H9 (cell line): ENCODE results near the gene LCNL1. TPM values are rescaled to one million over a fixed set of nuclear protein-coding genes. Genes with fewer than 3 reads are reported as not detected.

Experiments used
- DNase-seq: peaks from one replicate; pipeline ENCODE4 v3.0.0-alpha.2; 2017
- H2AFZ ChIP-seq: one replicate; pipeline ENCODE4 v1.6.1; 2013; ENCODE audit warnings: mild to moderate bottlenecking, low read length, control low read depth, moderate library complexity
- H2AK5ac ChIP-seq: 2 replicates; pipeline ENCODE4 v1.6.1; 2013; ENCODE audit warnings: low read length, control low read depth, mixed read lengths; ENCODE audit not compliant: insufficient read length
- H2BK120ac ChIP-seq: one replicate; pipeline ENCODE4 v1.6.1; 2013; ENCODE audit warnings: low read depth, mild to moderate bottlenecking, low read length, control low read depth, inconsistent platforms; ENCODE audit not compliant: poor library complexity, severe bottlenecking
- H2BK12ac ChIP-seq: 2 replicates; pipeline ENCODE4 v1.6.1; 2013; ENCODE audit warnings: low read length, control low read depth, mixed read lengths, low read depth; ENCODE audit not compliant: insufficient read length
- H2BK15ac ChIP-seq: 2 replicates; pipeline ENCODE4 v1.6.1; 2013; ENCODE audit warnings: low read depth, low read length, control low read depth
- H2BK20ac ChIP-seq: one replicate; pipeline ENCODE4 v1.6.1; 2013; ENCODE audit warnings: low read depth, mild to moderate bottlenecking, low read length, control low read depth, inconsistent platforms; ENCODE audit not compliant: poor library complexity, severe bottlenecking
- H2BK5ac ChIP-seq: 2 replicates; pipeline ENCODE4 v1.6.1; 2013; ENCODE audit warnings: low read length, control low read depth, mixed read lengths; ENCODE audit not compliant: insufficient read length
- H3K14ac ChIP-seq: 2 replicates; pipeline ENCODE4 v1.6.1; 2013; ENCODE audit warnings: low read length, control low read depth; ENCODE audit not compliant: insufficient read depth
- H3K18ac ChIP-seq: 2 replicates; pipeline ENCODE4 v1.6.1; 2013; ENCODE audit warnings: low read depth, mild to moderate bottlenecking, mixed read lengths, low read length, control low read depth; ENCODE audit not compliant: insufficient read length
- H3K23ac ChIP-seq: 2 replicates; pipeline ENCODE4 v1.6.1; 2013; ENCODE audit warnings: low read length, control low read depth, mixed read lengths, low read depth; ENCODE audit not compliant: insufficient read length
- H3K23me2 ChIP-seq: 2 replicates; pipeline ENCODE4 v1.6.1; 2013; ENCODE audit warnings: low read depth, mild to moderate bottlenecking, mixed read lengths, low read length, control low read depth; ENCODE audit not compliant: insufficient read length, poor library complexity, severe bottlenecking
- H3K27ac ChIP-seq: 2 replicates; pipeline ENCODE4 v1.5.1; 2013; ENCODE audit warnings: low read length, control low read depth, mixed read lengths, low read depth; ENCODE audit not compliant: insufficient read length
- H3K27me3 ChIP-seq: 2 replicates; pipeline ENCODE4 v1.6.1; 2013; ENCODE audit warnings: low read length, control low read depth, inconsistent platforms; ENCODE audit not compliant: insufficient read depth
- H3K4ac ChIP-seq: 2 replicates; pipeline ENCODE4 v1.6.1; 2013; ENCODE audit warnings: low read depth, mild to moderate bottlenecking, control low read depth, inconsistent platforms, low read length, moderate library complexity
- H3K4me1 ChIP-seq: 2 replicates; pipeline ENCODE4 v1.6.1; 2013; ENCODE audit warnings: low read length, control low read depth, inconsistent platforms; ENCODE audit not compliant: insufficient read depth
- H3K4me2 ChIP-seq: 2 replicates; pipeline ENCODE4 v1.6.1; 2013; ENCODE audit warnings: low read length, control low read depth, mixed read lengths; ENCODE audit not compliant: insufficient read length, insufficient read depth
- H3K56ac ChIP-seq: 2 replicates; pipeline ENCODE4 v1.6.1; 2013; ENCODE audit warnings: low read depth, mild to moderate bottlenecking, mixed read lengths, low read length, control low read depth; ENCODE audit not compliant: insufficient read length
- H3K79me1 ChIP-seq: 2 replicates; pipeline ENCODE4 v1.6.1; 2013; ENCODE audit warnings: low read depth, mild to moderate bottlenecking, moderate library complexity, low read length, control low read depth, inconsistent platforms; ENCODE audit not compliant: insufficient read depth, poor library complexity, severe bottlenecking
- H3K79me2 ChIP-seq: 2 replicates; pipeline ENCODE4 v1.6.1; 2013; ENCODE audit warnings: low read length, control low read depth, inconsistent platforms; ENCODE audit not compliant: insufficient read depth
- H3K9ac ChIP-seq: 2 replicates; pipeline ENCODE4 v1.6.1; 2013; ENCODE audit warnings: low read length, control low read depth, mixed read lengths; ENCODE audit not compliant: insufficient read length; ENCODE audit errors: extremely low read depth
- H3K9me3 ChIP-seq: one replicate; pipeline ENCODE4 v1.6.1; 2013; ENCODE audit warnings: low read depth, low read length, inconsistent platforms; ENCODE audit not compliant: control insufficient read depth
- H3T11ph ChIP-seq: one replicate; pipeline ENCODE4 v1.6.1; 2013; ENCODE audit warnings: mild to moderate bottlenecking, low read length, control low read depth, inconsistent platforms
- H4K20me1 ChIP-seq: one replicate; pipeline ENCODE4 v1.6.1; 2013; ENCODE audit not compliant: control insufficient read depth, insufficient read length, insufficient read depth
- H4K5ac ChIP-seq: 2 replicates; pipeline ENCODE4 v1.6.1; 2013; ENCODE audit warnings: low read depth, mild to moderate bottlenecking, mixed read lengths, low read length, control low read depth; ENCODE audit not compliant: insufficient read length
- H4K8ac ChIP-seq: replicated peaks from 2 replicates; pipeline ENCODE4 v1.6.1; 2013; ENCODE audit warnings: low read length, control low read depth, mixed read lengths, low read depth; ENCODE audit not compliant: insufficient read length
- H4K91ac ChIP-seq: 2 replicates; pipeline ENCODE4 v1.6.1; 2013; ENCODE audit warnings: low read depth, mild to moderate bottlenecking, moderate library complexity, mixed read lengths, low read length, control low read depth; ENCODE audit not compliant: insufficient read length
- H3K27ac Mint-ChIP-seq, 3 experiments: 2 replicates in 2 of 3; 3 replicates in 1 of 3; pipeline ENCODE4 v1.8.0; 2020 to 2021; ENCODE audit warnings: mixed read lengths in 3 of 3, mild to moderate bottlenecking in 1 of 3, moderate library complexity in 1 of 3
- H3K27me3 Mint-ChIP-seq: 2 replicates; pipeline ENCODE4 v1.8.0; 2021; ENCODE audit warnings: low read depth, mild to moderate bottlenecking, moderate library complexity, mixed read lengths
- H3K36me3 Mint-ChIP-seq, 3 experiments: 2 replicates in 2 of 3; 3 replicates in 1 of 3; pipeline ENCODE4 v1.8.0; 2020 to 2021; ENCODE audit warnings: low read depth in 3 of 3, mixed read lengths in 3 of 3; ENCODE audit not compliant: insufficient read depth in 1 of 3
- H3K4me1 Mint-ChIP-seq, 2 experiments: 2 replicates each; pipeline ENCODE4 v1.8.0; 2020; ENCODE audit warnings: mixed read lengths in 2 of 2
- H3K4me3 Mint-ChIP-seq, 2 experiments: 2 replicates in 1 of 2; 3 replicates in 1 of 2; pipeline ENCODE4 v1.8.0; 2020 to 2021; ENCODE audit warnings: mild to moderate bottlenecking in 2 of 2, mixed read lengths in 2 of 2, moderate library complexity in 1 of 2
- H3K9me3 Mint-ChIP-seq, 2 experiments: 2 replicates in 1 of 2; 3 replicates in 1 of 2; pipeline ENCODE4 v1.8.0; 2020; ENCODE audit warnings: mild to moderate bottlenecking in 2 of 2, mixed read lengths in 2 of 2, moderate library complexity in 1 of 2
- WGBS: extraction: QIAGEN DNeasy Blood & Tissue Kit; methylation state at CpG from one replicate; pipeline ENCODE4 v1.1.7; 2013; ENCODE audit warnings: missing lambda C conversion rate, low lambda C conversion rate, mixed read lengths; ENCODE audit not compliant: insufficient read length; ENCODE audit errors: extremely low coverage; 5-methylcytosine and 5-hydroxymethylcytosine counted together
- total RNA-seq: library from RNA; stranded (reverse); gene quantifications from 2 replicates; pipeline ENCODE4 v1.2.1, GENCODE V29; 2021
- TF ChIP-seq, protein P1 (sequence below): fragments of 200-600 bp; sonication (generic); conservative IDR thresholded peaks from 3 replicates; pipeline ENCODE4 v1.8.0; 2021; ENCODE audit warnings: antibody characterized with exemption, mild to moderate bottlenecking

The LCNL1 gene
- total RNA-seq, 1 experiment from 2014 or later, result 0.20 TPM

- H2AK5ac ChIP-seq, result no peak overlapping the region
- no peaks in the 10 kb centered on the region for H3K9me3 ChIP-seq
- no peak overlapping the region for H2BK5ac ChIP-seq
- no peak for DNase-seq
- H2BK15ac ChIP-seq, result no peak overlapping the region
- H3K27ac Mint-ChIP-seq, result no peak overlapping the region
- no peak overlapping the region for H3K4ac ChIP-seq
- no peaks in the 10 kb centered on the region for H3K4me1 ChIP-seq
- H3K18ac ChIP-seq, result no peak overlapping the region
- no peak overlapping the region for H2BK20ac ChIP-seq
- peaks cover 2 to 17% of the 10 kb centered on the region in 2 experiments; a peak in 3 of 4 replicates for H3K4me1 Mint-ChIP-seq
- no peak overlapping the region for H3K27ac ChIP-seq
- WGBS, result no CpG with 5 or more reads among the region's 2 CpGs
- H3K14ac ChIP-seq, result no peak overlapping the region
- H3K9ac ChIP-seq, result no peak overlapping the region
- no peak overlapping the region for H3K4me2 ChIP-seq
- H3K79me1 ChIP-seq, result no peaks in the 10 kb centered on the region
- H3K36me3 Mint-ChIP-seq, result no peaks in the 10 kb centered on the region
- H4K91ac ChIP-seq, result no peak overlapping the region
- no peak overlapping the region for H3T11ph ChIP-seq
- peaks cover 9% of the 10 kb centered on the region for H3K23me2 ChIP-seq
- H2BK120ac ChIP-seq, result no peak overlapping the region
- no peak overlapping the region for H2BK12ac ChIP-seq
- no peaks in the 10 kb centered on the region for H3K9me3 Mint-ChIP-seq
- H2AFZ ChIP-seq, result no peak overlapping the region
- peaks cover 22% of the 10 kb centered on the region for H3K27me3 Mint-ChIP-seq
- H4K5ac ChIP-seq, result no peak overlapping the region
- TF ChIP-seq, protein P1, sequence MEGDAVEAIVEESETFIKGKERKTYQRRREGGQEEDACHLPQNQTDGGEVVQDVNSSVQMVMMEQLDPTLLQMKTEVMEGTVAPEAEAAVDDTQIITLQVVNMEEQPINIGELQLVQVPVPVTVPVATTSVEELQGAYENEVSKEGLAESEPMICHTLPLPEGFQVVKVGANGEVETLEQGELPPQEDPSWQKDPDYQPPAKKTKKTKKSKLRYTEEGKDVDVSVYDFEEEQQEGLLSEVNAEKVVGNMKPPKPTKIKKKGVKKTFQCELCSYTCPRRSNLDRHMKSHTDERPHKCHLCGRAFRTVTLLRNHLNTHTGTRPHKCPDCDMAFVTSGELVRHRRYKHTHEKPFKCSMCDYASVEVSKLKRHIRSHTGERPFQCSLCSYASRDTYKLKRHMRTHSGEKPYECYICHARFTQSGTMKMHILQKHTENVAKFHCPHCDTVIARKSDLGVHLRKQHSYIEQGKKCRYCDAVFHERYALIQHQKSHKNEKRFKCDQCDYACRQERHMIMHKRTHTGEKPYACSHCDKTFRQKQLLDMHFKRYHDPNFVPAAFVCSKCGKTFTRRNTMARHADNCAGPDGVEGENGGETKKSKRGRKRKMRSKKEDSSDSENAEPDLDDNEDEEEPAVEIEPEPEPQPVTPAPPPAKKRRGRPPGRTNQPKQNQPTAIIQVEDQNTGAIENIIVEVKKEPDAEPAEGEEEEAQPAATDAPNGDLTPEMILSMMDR, result no peak
- H3K23ac ChIP-seq, result no peak overlapping the region
- H3K27me3 ChIP-seq, result no peaks in the 10 kb centered on the region
- H3K56ac ChIP-seq, result no peak overlapping the region
- H3K79me2 ChIP-seq, result no peaks in the 10 kb centered on the region
- H4K20me1 ChIP-seq, result peaks cover 2% of the 10 kb centered on the region
- H3K4me3 Mint-ChIP-seq, result no peak overlapping the region; a peak in 1 of 5 replicates
- no peak overlapping the region for H4K8ac ChIP-seq
These were observed 43.6 kb downstream of the LCNL1 start for GRCh38 chr9:137026384-137026783.
